ENCODE measurements around the gene KDM5C.

Gene KDM5C

GRCh38 chrX:53260836-53261235 lies 35.8 kb upstream of the KDM5C start:
- ChIA-PET CTCF (no interaction called here), POLR2A (no interaction called here)
- no peak overlapping the region for H3K4me3 ChIP-seq (ENCODE audit: low read depth, low read length)
- DNase-seq (ENCODE audit: low read depth, low spot score), result no peak
- TF ChIP-seq CTCF (IDR thresholded peaks at IDR 0.05; ENCODE audit: insufficient read depth, low read length, missing control alignments), result no peak

- ChIA-PET POLR2A (no interaction called here), CTCF (interaction anchor here (2.1 kb wide), 1 partner anchor 26 kb away, joined by 6 read pairs; no protein-coding TSS in a partner anchor)
- no peak overlapping the region for H3K4me3 ChIP-seq (ENCODE audit: low read depth, low read length)
- DNase-seq (ENCODE audit: low read depth, low spot score), result no peak
- no peak for TF ChIP-seq CTCF (IDR thresholded peaks at IDR 0.05; ENCODE audit: insufficient read depth, low read length, missing control alignments)
Measured at GRCh38 chrX:53257670-53258423, 32.8 kb upstream of the KDM5C start.

- POLR2A ChIA-PET, result no interaction called here
- CTCF ChIA-PET, result interaction anchor here (2.1 kb wide), 1 partner anchor 27 kb away, joined by 6 read pairs; no protein-coding TSS in a partner anchor
Measured at GRCh38 chrX:53257166-53257565, 32.2 kb upstream of the KDM5C start.

GRCh38 chrX:53256446-53257041 lies 31.5 kb upstream of the KDM5C start:
- no peak for TF ChIP-seq CTCF (IDR thresholded peaks at IDR 0.05; ENCODE audit: insufficient read depth, low read length, missing control alignments)
- no peak overlapping the region for H3K4me3 ChIP-seq (ENCODE audit: low read depth, low read length)
- ChIA-PET POLR2A (no interaction called here), CTCF (interaction anchor here (0.7 to 1.0 kb wide), 2 partner anchors 76 to 180 kb away, joined by 3 read pairs; no protein-coding TSS in a partner anchor)
- no peak for DNase-seq (ENCODE audit: low read depth, low spot score)

More at GRCh38 chrX:53257166-53257565, 32.2 kb upstream of the KDM5C start:
- no peak for DNase-seq (ENCODE audit: low read depth, low spot score)
- no peak overlapping the region for H3K4me3 ChIP-seq (ENCODE audit: low read depth, low read length)
- no peak for TF ChIP-seq CTCF (IDR thresholded peaks at IDR 0.05; ENCODE audit: insufficient read depth, low read length, missing control alignments)

- DNase-seq (ENCODE audit: low read depth, low spot score), result no peak
- ChIA-PET CTCF (interaction anchor here (0.7 to 1.0 kb wide), 3 partner anchors 28 to 181 kb away, joined by 3 to 4 read pairs (median 3); no protein-coding TSS in a partner anchor), POLR2A (no interaction called here)
- TF ChIP-seq CTCF (IDR thresholded peaks at IDR 0.05; ENCODE audit: insufficient read depth, low read length, missing control alignments), result no peak
- H3K4me3 ChIP-seq (ENCODE audit: low read depth, low read length), result no peak overlapping the region
Measured at GRCh38 chrX:53255738-53256191, 30.8 kb upstream of the KDM5C start.
